Measurements from ENCODE around the gene VSTM2B. TPM values are rescaled to one million over a fixed set of nuclear protein-coding genes. Genes with fewer than 3 reads are reported as not detected.

Gene VSTM2B
- polyA plus RNA-seq, 1 donor (not counting 4 experiments of a cell fraction or from before 2014, with no cell fraction given): not detected

GRCh38 chr19:29492769-29493168 lies 33.0 kb upstream of the VSTM2B start:
- FAIRE-seq (no peak), DNase-seq (ENCODE audit: low read depth, low spot score) (no peak)
- Histone ChIP-seq H3K27me3 (ENCODE audit: control insufficient read depth, extremely low read depth, insufficient read depth, low read length) (no peaks in the 10 kb centered on the region), H3K4me3 (ENCODE audit: control insufficient read depth in 2 of 3, extremely low read depth in 1 of 3, insufficient read depth in 2 of 3, low read depth in 1 of 3, low read length in 3 of 3) (no peak overlapping the region), H2AFZ (ENCODE audit: control insufficient read depth, low read length) (no peak overlapping the region), H3K27ac (ENCODE audit: control insufficient read depth, insufficient read depth, low read length) (no peak overlapping the region), H3K4me1 (ENCODE audit: control insufficient read depth, extremely low read depth, insufficient read depth, low read length) (no peaks in the 10 kb centered on the region), H3K9ac (ENCODE audit: control insufficient read depth, extremely low read depth, insufficient read depth, low read length) (no peak overlapping the region), H3K79me2 (ENCODE audit: control insufficient read depth, insufficient read depth, low read length) (no peaks in the 10 kb centered on the region), H3K9me1 (ENCODE audit: control insufficient read depth, extremely low read depth, insufficient read depth, low read length) (no peaks in the 10 kb centered on the region), H3K9me3 (ENCODE audit: control insufficient read depth, low read depth, low read length) (no peaks in the 10 kb centered on the region), H4K20me1 (ENCODE audit: control insufficient read depth, extremely low read depth, insufficient read depth, low read length) (no peaks in the 10 kb centered on the region), H3K36me3 (ENCODE audit: control insufficient read depth in 2 of 2, extremely low read depth in 1 of 2, insufficient read depth in 2 of 2, low read length in 2 of 2) (no peaks in the 10 kb centered on the region), H3K4me2 (ENCODE audit: control insufficient read depth, extremely low read depth, insufficient read depth, low read depth, low read length) (no peak overlapping the region)
- dilution Hi-C loops (cut with MboI; ENCODE audit: extremely low pct_ligation_motif_present, low sequenced_read_pairs): no loop called here
- TF ChIP-seq CTCF (optimal IDR thresholded peaks at IDR 0.05 in 1 of 3, IDR thresholded peaks at IDR 0.05 in 1 of 3, conservative IDR thresholded peaks at IDR 0.05 in 1 of 3; ENCODE audit: extremely low read depth in 1 of 3, insufficient read depth in 2 of 3, low read length in 3 of 3) (no peak), EZH2 (IDR thresholded peaks at IDR 0.05; ENCODE audit: low read length) (no peak)

GRCh38 chr19:29495091-29495490 lies 30.7 kb upstream of the VSTM2B start:
- DNase-seq (ENCODE audit: low read depth, low spot score): no peak
- H3K4me3 ChIP-seq (ENCODE audit: control insufficient read depth in 2 of 3, extremely low read depth in 1 of 3, insufficient read depth in 2 of 3, low read depth in 1 of 3, low read length in 3 of 3): no peak overlapping the region
- no peaks in the 10 kb centered on the region for H3K9me1 ChIP-seq (ENCODE audit: control insufficient read depth, extremely low read depth, insufficient read depth, low read length)
- H3K27ac ChIP-seq (ENCODE audit: control insufficient read depth, insufficient read depth, low read length): no peak overlapping the region
- H3K4me1 ChIP-seq (ENCODE audit: control insufficient read depth, extremely low read depth, insufficient read depth, low read length): no peaks in the 10 kb centered on the region
- no peak for TF ChIP-seq EZH2 (IDR thresholded peaks at IDR 0.05; ENCODE audit: low read length)
- TF ChIP-seq CTCF (optimal IDR thresholded peaks at IDR 0.05 in 1 of 3, IDR thresholded peaks at IDR 0.05 in 1 of 3, conservative IDR thresholded peaks at IDR 0.05 in 1 of 3; ENCODE audit: extremely low read depth in 1 of 3, insufficient read depth in 2 of 3, low read length in 3 of 3): no peak
- peaks cover 2% of the 10 kb centered on the region for H3K9me3 ChIP-seq (ENCODE audit: control insufficient read depth, low read depth, low read length)
- FAIRE-seq: no peak
- no peaks in the 10 kb centered on the region for H4K20me1 ChIP-seq (ENCODE audit: control insufficient read depth, extremely low read depth, insufficient read depth, low read length)
- no peak overlapping the region for H3K4me2 ChIP-seq (ENCODE audit: control insufficient read depth, extremely low read depth, insufficient read depth, low read depth, low read length)
- no peaks in the 10 kb centered on the region for H3K79me2 ChIP-seq (ENCODE audit: control insufficient read depth, insufficient read depth, low read length)
- no peaks in the 10 kb centered on the region for H3K36me3 ChIP-seq (ENCODE audit: control insufficient read depth in 2 of 2, extremely low read depth in 1 of 2, insufficient read depth in 2 of 2, low read length in 2 of 2)
- no peaks in the 10 kb centered on the region for H3K27me3 ChIP-seq (ENCODE audit: control insufficient read depth, extremely low read depth, insufficient read depth, low read length)
- no peak overlapping the region for H2AFZ ChIP-seq (ENCODE audit: control insufficient read depth, low read length)
- H3K9ac ChIP-seq (ENCODE audit: control insufficient read depth, extremely low read depth, insufficient read depth, low read length): no peak overlapping the region
- dilution Hi-C loops (cut with MboI; ENCODE audit: extremely low pct_ligation_motif_present, low sequenced_read_pairs): no loop called here
